ELR (cell line): ENCODE data around the gene TASOR.

Source experiments
- DNase-seq: peaks from one replicate; pipeline ENCODE4 v3.0.0-alpha.2; 2015; ENCODE audit warnings: low read depth

The TASOR gene

GRCh38 chr3:56688191-56688590, 5.1 kb upstream of the TASOR start:
- DNase-seq, result no peak

GRCh38 chr3:56684029-56684428, 964 bp upstream of the TASOR start:
- no peak for DNase-seq

- DNase-seq, result peak; percentile 80
These were observed 473 bp downstream of the TASOR start for GRCh38 chr3:56682462-56683121.

- DNase-seq, result no peak
These were observed 1.0 kb downstream of the TASOR start for GRCh38 chr3:56681984-56682461.

GRCh38 chr3:56680054-56680580, 2.9 kb downstream of the TASOR start:
- no peak for DNase-seq

- DNase-seq, result no peak
These were observed 5.8 kb downstream of the TASOR start for GRCh38 chr3:56677286-56677685.

DNA sequence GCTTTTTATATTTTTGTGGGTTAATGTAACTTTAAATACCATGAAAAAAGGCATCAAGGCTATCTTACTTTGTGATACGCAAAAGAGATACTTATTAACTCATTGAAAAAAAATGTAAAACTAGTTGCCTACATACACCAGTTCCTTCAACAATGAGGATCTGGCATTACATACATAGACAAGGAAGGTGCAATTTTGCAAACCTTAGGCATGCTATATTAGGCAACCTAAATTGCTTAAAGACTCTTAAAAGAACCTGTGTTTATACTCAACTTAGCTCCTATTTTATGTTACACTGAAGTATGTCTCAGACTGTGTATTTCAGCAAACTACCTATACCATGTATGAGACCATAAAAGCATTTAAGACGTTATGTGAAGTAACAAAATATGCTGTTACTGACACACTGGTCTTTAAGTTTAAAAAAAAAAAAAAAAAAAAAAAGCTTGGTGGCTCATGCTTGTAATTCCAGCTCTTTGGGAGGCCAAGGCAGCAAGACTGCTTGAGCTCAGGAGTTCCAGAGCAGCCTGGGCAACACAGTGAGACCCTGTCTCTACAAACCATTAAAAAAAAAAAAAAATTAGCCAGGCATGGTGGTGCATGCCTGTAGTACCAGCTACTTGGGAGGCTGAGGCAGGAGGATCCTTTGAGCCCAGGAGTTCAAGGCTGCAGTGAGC, 9.1 kb downstream of the TASOR start:
- DNase-seq, result no peak

- no peak for DNase-seq
These were observed 15.0 kb downstream of the TASOR start for GRCh38 chr3:56667973-56668579.

DNA sequence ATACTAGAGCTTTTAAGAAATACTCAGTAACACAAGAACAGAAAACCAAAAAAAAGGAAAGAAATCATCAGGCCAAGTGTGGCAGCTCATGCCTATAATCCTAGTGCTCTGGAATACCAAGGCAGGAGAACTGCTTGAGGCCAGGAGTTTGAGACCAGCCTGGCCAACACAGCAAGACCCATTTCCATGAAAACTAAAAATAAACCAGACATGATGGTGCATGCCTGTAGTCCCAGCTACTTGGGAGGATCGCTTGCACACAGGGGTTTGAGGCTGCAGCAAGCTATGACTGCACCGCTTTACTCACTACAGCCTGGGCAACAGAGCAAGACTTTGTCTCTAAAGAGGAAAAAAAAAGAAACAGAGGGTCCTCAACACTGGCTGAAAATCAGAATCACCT, 18.2 kb downstream of the TASOR start:
- DNase-seq, result no peak

DNA sequence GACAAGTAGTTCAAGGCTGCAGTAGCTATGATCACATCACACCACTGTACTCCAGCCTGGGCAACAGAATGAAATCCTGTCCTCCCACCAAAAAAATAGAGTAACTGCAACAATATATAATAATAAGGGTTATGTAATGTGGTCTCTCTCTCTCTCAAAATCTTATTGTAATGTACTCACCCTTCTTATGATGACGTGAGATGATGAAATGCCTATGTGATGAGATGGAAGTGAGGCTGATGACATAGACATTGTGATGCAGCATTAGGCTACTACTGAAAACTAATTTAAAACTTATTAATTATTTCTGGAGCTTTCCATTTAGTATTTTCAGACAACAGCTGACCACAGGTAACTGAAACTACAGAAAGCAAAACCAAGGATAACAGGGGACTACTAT, 27.4 kb downstream of the TASOR start:
- DNase-seq, result no peak

DNA sequence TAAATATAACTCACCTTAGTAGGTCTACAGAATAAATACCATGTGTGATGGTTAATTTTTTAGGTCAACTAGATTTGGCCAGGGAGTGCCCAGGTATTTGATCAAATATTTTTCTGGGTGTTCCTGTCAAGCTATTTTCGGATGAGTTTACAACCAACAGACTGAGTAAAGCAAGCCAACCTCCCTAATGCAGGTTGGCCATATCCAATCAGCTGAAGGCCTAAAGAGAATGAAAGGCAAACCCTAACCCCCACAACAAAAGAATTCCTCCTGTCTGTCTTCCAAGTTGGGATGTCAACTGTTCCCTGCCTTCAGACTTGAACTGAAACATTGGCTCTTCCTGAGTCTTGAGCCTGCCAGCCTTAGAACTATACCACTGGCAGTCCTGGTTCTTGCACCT, 28.6 kb downstream of the TASOR start:
- no peak for DNase-seq

DNA sequence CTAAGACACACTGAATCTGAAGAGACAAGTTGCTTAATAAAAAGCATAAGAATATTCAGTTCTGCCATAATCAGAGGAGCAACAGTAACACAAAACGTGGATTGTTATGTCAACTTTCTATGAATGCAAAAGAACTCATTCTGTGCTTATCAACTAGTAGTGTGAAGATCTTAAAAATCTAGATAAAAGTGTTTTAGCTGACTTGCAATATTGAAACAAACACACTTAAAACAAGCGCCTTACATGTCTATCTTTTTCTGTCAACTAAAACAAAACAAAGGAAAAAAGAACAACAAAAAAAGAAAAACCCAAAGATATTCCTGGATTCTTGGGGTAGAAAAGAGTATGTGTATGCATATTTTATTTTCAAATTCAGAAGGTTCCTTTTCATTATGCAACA, 37.7 kb downstream of the TASOR start:
- no peak for DNase-seq

DNA sequence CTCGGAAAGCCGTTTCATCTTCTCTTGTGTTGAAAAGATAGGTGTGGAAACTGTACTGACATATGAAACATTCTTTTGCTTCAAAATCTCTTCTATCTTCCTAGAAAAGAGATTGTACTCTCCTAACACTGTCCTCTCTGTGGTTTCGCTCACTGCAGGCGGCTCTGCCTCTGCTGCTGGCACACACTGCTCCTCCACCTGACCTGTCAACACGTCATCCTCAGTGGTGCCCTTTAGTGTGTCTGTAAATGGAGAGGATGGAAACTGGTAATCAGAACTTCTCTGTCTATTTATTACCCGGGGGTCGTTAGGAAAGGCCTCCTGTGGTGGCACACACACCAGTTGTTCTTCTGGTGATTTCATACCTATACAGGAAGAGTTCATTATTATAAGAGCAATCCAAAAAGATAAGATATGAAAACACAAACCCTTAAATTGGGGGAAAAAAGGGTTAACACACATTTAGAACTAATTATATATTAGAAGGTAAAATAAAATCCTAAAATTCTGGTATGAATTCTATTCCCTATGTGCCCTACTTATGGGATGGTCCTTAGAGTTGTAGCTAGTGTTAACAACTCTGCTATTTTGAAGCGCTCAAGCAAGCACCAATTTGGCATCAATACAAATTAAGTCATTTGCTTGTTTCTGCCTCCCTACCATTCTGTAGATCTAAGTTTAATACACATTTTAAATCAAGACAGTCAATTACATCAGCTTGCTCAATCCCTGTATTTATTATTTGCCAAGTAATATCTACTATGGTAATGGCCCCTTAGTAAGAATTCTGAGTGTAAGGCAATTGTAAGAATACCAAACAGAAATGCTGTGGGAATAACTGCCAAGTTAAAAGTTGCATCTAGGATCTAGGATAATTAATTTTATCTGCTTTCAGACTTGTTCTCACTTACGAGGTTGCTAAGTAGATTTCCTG, 49.2 kb downstream of the TASOR start:
- no peak for DNase-seq
